ENCODE measurements around the gene NTMT1.

DNA sequence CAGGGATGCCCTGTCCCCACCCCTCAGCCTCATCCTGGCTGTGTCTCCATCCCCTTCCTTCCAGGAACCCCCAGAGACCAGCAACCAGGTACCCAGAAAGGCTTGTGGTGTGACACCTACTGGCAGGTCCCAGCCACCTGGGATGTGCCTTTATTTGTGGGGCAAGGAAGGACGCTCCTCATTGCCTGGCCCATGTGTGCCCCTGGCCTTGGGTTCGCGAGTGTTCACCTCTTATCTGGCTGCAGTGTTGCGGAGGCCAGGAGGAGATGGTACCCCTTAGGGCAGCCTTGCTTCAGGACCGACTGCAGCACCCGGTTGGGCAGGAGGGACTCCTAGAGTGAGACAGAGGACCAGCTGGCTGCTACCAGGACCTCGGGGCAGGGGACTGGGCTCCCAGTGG lies 13.8 kb upstream of the NTMT1 start:
- TF ChIP-seq POLR2AphosphoS5 (IDR thresholded peaks at IDR 0.05; ENCODE audit: low read depth, low read length) (no peak), PAX5 (IDR thresholded peaks at IDR 0.05; ENCODE audit: insufficient read depth, low read length, severe bottlenecking) (no peak), POLR2A (IDR thresholded peaks at IDR 0.05; ENCODE audit: low read depth, low read length) (no peak)
